HG02623 (cell line): ENCODE measurements around the gene IFI35.
"Not testable (repeated sequence)": the region's sequence is repeated elsewhere in the genome, so short reads cannot be mapped to it uniquely, and the experiment has no call there.

ENCODE experiments used
- ATAC-seq: cut with Tn5 transposase; IDR thresholded peaks from one replicate; pipeline ENCODE4 v1.9.1; 2021; ENCODE audit warnings: moderate library complexity; ENCODE audit not compliant: unreplicated experiment

The IFI35 gene

GRCh38 chr17:43051969-43052368, 45.4 kb downstream of the IFI35 start:
- no peak for ATAC-seq

- ATAC-seq: not testable (repeated sequence)
These were observed 46.4 kb downstream of the IFI35 start for GRCh38 chr17:43053008-43053407.

DNA sequence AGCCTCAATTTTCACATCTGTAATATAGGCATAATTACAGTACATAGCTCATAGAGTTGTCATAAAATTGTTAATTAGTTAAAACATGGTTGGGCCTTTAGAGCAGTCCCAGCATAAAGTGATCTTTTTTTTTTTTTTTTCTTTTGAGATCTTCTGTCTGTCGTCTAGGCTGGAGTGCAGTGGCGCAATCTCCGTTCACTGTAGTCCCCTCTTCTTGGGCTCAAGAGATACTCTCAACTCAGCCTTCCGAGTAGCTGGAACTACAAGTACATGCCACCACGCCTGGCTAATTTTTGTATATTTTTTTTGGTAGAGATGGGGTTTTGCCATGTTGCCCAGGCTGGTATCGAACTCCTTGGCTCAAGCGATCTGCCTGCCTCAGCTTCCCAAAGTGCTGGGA, 49.5 kb downstream of the IFI35 start:
- ATAC-seq: no peak

DNA sequence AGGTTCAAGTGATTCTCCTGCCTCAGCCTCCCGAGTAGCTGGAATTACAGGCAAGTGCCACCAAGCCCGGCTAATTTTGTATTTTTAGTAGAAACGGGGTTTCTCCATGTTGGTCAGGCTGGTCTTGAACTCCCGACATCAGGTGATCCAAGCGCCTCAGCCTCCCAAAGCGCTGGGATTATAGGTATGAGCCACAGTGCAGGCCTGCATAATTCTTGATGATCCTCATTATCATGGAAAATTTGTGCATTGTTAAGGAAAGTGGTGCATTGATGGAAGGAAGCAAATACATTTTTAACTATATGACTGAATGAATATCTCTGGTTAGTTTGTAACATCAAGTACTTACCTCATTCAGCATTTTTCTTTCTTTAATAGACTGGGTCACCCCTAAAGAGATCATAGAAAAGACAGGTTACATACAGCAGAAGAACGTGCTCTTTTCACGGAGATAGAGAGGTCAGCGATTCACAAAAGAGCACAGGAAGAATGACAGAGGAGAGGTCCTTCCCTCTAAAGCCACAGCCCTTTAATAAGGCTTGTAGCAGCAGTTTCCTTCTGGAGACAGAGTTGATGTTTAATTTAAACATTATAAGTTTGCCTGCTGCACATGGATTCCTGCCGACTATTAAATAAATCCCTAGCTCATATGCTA, 56.5 kb downstream of the IFI35 start:
- ATAC-seq: no peak
